Testis (tissue), 3 donors: ENCODE data around the gene PSMD14. TPM values are rescaled to one million over a fixed set of nuclear protein-coding genes. Genes with fewer than 3 reads are reported as not detected.
"Not testable (repeated sequence)": the region's sequence is repeated elsewhere in the genome, so short reads cannot be mapped to it uniquely, and the experiment has no call there.

Experiments
- DNase-seq: peaks from one replicate; pipeline ENCODE4 v3.0.0-alpha.2; 2019
- H3K27ac ChIP-seq, 2 donors: fragments of 200-600 bp; sonication (generic); one replicate each; pipeline ENCODE4 v1.5.1; 2019
- H3K27me3 ChIP-seq: fragments of 200-600 bp; sonication (generic); one replicate; pipeline ENCODE4 v1.5.1; 2019
- H3K36me3 ChIP-seq: fragments of 200-600 bp; sonication (generic); one replicate; pipeline ENCODE4 v1.5.1; 2017; ENCODE audit warnings: low read depth; ENCODE audit errors: missing control alignments
- H3K4me1 ChIP-seq: fragments of 200-600 bp; sonication (generic); one replicate; pipeline ENCODE4 v1.5.1; 2019
- H3K4me3 ChIP-seq, 2 donors: fragments of 200-600 bp; sonication (generic); one replicate each; pipeline ENCODE4 v1.5.1; 2017 to 2019
- H3K9me3 ChIP-seq: fragments of 200-600 bp; sonication (generic); one replicate; pipeline ENCODE4 v1.5.1; 2017
- CTCF ChIP-seq, 3 experiments: fragments of 450-650 bp in 2 of 3; fragments of 200-600 bp in 1 of 3; sonication (generic) in 1 of 3; IDR thresholded peaks; one replicate each; pipeline ENCODE4 v1.5.1; 2016 to 2019; ENCODE audit warnings: antibody characterized with exemption in 3 of 3, mild to moderate bottlenecking in 2 of 3, moderate library complexity in 1 of 3
- POLR2A ChIP-seq: fragments of 450-650 bp; IDR thresholded peaks from one replicate; pipeline ENCODE4 v1.6.1; 2017; ENCODE audit warnings: antibody characterized with exemption, mild to moderate bottlenecking, moderate library complexity
- WGBS, 2 donors: methylation state at CpG; one replicate each; pipeline ENCODE4 v1.1.5; 2018; 5-methylcytosine and 5-hydroxymethylcytosine counted together
- intact Hi-C: fragments of 100-400 bp; cut with DNase I; formaldehyde crosslinking; loops from one replicate; pipeline ENCODE4 v1.15.1; 2023; ENCODE audit warnings: low total_unique reads
- polyA plus RNA-seq: library from polyadenylated mRNA; stranded (reverse); fragments of 350-450 nt; fragmentation: Illumina TruSeq; extraction: RNeasy Lipid Tissue Mini Kit (QIAGEN cat#74804); gene quantifications from one replicate; pipeline ENCODE4 v1.2.3, GENCODE V29; 2014; ENCODE audit warnings: low read depth, low replicate concordance; ENCODE audit not compliant: insufficient read depth
- total RNA-seq, 2 donors: library from RNA; depleted of rRNA; stranded (reverse); fragments of >200 nt; gene quantifications; one replicate each; pipeline ENCODE4 v1.2.3, GENCODE V29; 2016

The PSMD14 gene
- total and polyA plus RNA-seq, 3 donors from 2014 or later = 43.7 to 61.1 (median 48.0) TPM

- Histone ChIP-seq H3K27ac (no peak overlapping the region), H3K9me3 (no peaks in the 10 kb centered on the region), H3K27me3 (no peaks in the 10 kb centered on the region), H3K36me3 (no peaks in the 10 kb centered on the region), H3K4me1 (no peaks in the 10 kb centered on the region), H3K4me3 (no peak overlapping the region)
- no peak for DNase-seq
- WGBS, 2 donors = 86 to 88% methylated on average over 5 of the region's 5 CpGs
- intact Hi-C loops = no loop called here
- TF ChIP-seq POLR2A (no peak), CTCF (IDR thresholded peaks at IDR 0.05) (no peak)
These were observed 45.9 kb downstream of the PSMD14 start for GRCh38 chr2:161354106-161354505.

GRCh38 chr2:161355106-161355505, 46.9 kb downstream of the PSMD14 start:
- 90 to 93% methylated on average over 1 of the region's 1 CpG for WGBS, 2 donors
- Histone ChIP-seq H3K4me3 (no peak overlapping the region), H3K36me3 (no peaks in the 10 kb centered on the region), H3K27ac (no peak overlapping the region), H3K27me3 (no peaks in the 10 kb centered on the region), H3K9me3 (no peaks in the 10 kb centered on the region), H3K4me1 (no peaks in the 10 kb centered on the region)
- no peak for DNase-seq
- intact Hi-C loops = no loop called here
- no peak for TF ChIP-seq CTCF (IDR thresholded peaks at IDR 0.05)
- no peak for TF ChIP-seq POLR2A

- intact Hi-C loops = no loop called here
- DNase-seq = no peak
- TF ChIP-seq CTCF (IDR thresholded peaks at IDR 0.05) (no peak), POLR2A (no peak)
- 18 to 27% methylated on average over 2 of the region's 2 CpGs for WGBS, 2 donors
- Histone ChIP-seq H3K4me1 (no peaks in the 10 kb centered on the region), H3K27ac (no peak overlapping the region), H3K36me3 (no peaks in the 10 kb centered on the region), H3K4me3 (no peak overlapping the region), H3K9me3 (no peaks in the 10 kb centered on the region), H3K27me3 (no peaks in the 10 kb centered on the region)
These were observed 47.8 kb downstream of the PSMD14 start for GRCh38 chr2:161355983-161356382.

- Histone ChIP-seq H3K27me3 (no peaks in the 10 kb centered on the region), H3K9me3 (no peaks in the 10 kb centered on the region), H3K4me3 (no peak overlapping the region), H3K27ac (no peak overlapping the region), H3K36me3 (no peaks in the 10 kb centered on the region), H3K4me1 (no peaks in the 10 kb centered on the region)
- DNase-seq = no peak
- TF ChIP-seq CTCF (IDR thresholded peaks at IDR 0.05) = no peak
- TF ChIP-seq POLR2A = no peak
- intact Hi-C loops = no loop called here
These were observed 48.9 kb downstream of the PSMD14 start for GRCh38 chr2:161357097-161357496.

GRCh38 chr2:161358838-161359237, 50.6 kb downstream of the PSMD14 start:
- Histone ChIP-seq H3K4me1 (no peaks in the 10 kb centered on the region), H3K36me3 (no peaks in the 10 kb centered on the region), H3K9me3 (no peaks in the 10 kb centered on the region), H3K27me3 (no peaks in the 10 kb centered on the region), H3K27ac (no peak overlapping the region), H3K4me3 (no peak overlapping the region)
- 76 to 87% methylated on average over 3 of the region's 3 CpGs for WGBS, 2 donors
- intact Hi-C loops = no loop called here
- no peak for DNase-seq
- TF ChIP-seq CTCF (IDR thresholded peaks at IDR 0.05) = no peak
- no peak for TF ChIP-seq POLR2A

GRCh38 chr2:161360095-161360654, 52.0 kb downstream of the PSMD14 start:
- DNase-seq = peak; percentile 52
- 89 to 91% methylated on average over 8 of the region's 8 CpGs for WGBS, 2 donors
- H3K27me3 ChIP-seq, intact Hi-C loops, H3K4me1 ChIP-seq, H3K9me3 ChIP-seq, H3K36me3 ChIP-seq, H3K27ac ChIP-seq, H3K4me3 ChIP-seq: not testable (repeated sequence)
